GM12801 (cell line): ENCODE measurements around the gene JAZF1.

Source experiments
- TF ChIP-seq, protein P1 (sequence below): IDR thresholded peaks from one replicate; pipeline ENCODE4 v1.5.1; 2011; ENCODE audit warnings: control low read depth; ENCODE audit not compliant: insufficient read length; ENCODE audit errors: extremely low read depth

JAZF1 gene

DNA sequence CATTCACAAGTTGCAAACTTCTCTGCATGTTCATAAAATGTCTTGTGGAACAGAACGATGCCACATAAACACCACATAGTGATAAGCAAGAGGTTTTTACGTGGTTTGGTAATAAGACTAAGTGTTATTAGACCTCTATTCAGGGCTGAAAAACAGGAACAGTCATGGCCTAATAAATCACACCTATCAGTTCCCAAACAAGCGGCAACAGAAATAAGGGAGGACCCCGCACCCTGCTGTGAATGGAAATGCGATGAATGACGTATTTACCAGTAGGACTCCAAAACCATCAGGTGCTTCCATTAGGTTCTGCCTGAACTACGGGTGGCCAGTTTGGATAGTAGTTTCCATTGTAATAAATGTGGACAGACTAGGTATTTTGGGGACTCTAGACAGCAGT is 311.5 kb downstream of the JAZF1 start:
- TF ChIP-seq, protein P1, sequence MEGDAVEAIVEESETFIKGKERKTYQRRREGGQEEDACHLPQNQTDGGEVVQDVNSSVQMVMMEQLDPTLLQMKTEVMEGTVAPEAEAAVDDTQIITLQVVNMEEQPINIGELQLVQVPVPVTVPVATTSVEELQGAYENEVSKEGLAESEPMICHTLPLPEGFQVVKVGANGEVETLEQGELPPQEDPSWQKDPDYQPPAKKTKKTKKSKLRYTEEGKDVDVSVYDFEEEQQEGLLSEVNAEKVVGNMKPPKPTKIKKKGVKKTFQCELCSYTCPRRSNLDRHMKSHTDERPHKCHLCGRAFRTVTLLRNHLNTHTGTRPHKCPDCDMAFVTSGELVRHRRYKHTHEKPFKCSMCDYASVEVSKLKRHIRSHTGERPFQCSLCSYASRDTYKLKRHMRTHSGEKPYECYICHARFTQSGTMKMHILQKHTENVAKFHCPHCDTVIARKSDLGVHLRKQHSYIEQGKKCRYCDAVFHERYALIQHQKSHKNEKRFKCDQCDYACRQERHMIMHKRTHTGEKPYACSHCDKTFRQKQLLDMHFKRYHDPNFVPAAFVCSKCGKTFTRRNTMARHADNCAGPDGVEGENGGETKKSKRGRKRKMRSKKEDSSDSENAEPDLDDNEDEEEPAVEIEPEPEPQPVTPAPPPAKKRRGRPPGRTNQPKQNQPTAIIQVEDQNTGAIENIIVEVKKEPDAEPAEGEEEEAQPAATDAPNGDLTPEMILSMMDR = no peak

DNA sequence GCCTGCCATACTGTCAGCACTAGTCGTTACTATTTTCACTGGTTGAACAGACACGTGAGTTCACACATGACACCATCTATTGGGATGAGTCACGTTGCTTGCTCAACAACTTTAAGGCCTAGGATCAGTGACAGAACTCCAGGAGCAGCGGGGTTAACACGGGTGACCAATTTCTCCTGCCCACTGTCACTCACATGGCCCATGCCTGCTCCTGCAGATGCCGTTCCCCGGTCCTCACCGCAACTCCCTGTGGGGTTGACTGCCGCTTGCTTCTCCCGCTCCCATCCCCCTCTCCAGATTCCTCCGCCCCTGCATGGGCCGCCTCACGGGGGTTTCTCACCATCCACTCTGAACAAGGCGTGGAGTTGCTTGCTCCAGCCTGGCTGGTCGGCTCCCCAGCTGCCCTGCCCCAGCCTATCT is 312.5 kb downstream of the JAZF1 start:
- TF ChIP-seq, protein P1 = no peak

DNA sequence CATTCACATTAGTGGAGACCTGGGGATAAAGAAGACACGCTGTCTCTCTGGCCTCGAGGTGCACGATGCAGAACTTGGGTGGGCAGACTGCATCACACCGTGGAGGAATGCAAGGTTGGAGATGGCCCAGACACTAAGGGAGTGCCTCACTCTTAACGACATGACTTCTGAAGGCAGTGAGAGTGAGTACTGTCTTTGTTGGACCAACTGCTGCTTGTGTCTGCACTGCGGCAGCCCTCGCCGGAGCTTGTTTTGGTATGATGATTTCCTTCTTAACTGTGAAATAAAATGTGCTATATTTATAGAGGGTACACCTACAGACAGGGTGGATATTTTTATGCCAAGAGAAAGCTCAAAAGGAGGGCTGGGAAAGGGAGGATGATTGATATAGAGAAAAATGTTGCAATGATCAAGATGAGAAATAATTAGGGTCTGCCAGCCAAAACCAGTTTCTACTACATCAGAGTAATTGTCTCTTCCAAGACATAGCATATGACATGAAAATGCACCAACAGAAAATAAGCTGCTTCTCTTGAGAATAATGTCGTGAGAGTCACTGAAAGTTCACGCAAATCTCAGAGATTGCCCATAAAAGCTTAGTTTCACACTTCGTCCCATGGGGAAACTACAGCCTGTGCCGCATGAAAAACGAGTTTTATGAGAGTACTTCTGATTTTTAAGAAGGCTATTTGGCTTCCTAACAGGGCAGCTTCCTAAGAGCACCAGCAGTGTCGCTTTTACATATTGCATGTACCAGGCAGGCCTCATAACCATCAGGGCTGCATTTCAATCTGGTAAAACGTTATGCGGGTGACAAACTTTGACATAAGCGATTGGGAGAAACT is 313.5 kb downstream of the JAZF1 start:
- TF ChIP-seq, protein P1 = no peak

DNA sequence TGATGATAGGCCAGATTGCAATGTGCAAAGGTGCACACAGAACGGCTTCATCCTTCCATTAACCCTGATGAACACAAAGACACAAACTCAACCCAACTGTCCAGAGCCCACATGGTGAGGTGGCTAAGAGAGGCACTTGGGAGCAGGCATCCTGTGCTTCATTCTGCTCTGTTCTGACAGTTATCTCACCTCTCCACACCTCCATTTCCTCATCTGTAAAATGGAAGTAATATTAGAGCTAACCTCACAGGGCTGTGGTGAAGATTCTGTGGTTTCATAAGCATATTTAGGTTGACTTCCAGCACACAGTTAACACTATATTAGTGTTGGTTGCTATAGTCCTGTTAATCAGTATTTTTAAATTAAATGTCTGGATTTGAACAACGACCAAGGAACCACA is 314.3 kb downstream of the JAZF1 start:
- TF ChIP-seq, protein P1 = no peak

DNA sequence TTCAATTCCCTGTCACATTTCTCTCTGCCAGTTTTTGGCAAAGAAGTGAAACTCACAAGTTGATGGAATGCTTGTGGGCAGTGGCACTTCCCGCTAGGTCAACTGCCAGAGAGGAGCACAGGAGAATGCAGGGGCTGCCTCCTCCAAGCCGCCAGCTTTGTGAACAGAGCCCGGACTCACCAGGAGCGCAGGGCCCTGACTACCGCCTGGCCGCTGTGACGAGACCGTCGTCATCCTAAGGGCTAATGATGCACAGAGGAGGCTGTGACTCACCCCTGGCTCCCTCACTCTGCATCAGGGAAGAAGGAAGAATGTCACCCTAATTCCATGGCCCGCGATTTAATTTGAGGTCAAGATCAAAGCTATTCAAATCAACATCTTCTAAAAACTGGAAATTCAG is 316.7 kb downstream of the JAZF1 start:
- TF ChIP-seq, protein P1 = no peak

DNA sequence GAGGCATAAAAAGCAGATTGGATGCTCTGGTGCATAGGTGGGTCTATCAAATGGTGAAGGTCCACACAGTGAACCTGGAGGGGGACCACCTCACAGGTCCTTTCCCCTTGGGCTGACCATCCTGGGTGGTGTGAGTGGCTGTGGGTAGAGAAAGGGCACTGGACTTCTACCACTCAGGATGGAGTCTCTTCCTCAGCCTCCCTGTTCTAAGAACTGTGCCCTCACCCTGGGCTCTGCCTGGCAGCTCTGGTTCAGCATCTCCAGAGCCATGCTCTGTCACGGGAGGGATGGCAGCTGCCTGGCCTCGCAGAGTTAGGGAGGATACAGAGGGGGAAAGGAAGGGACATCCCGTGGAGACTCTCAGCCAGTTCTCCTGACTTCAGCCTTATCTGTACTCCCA is 318.8 kb downstream of the JAZF1 start:
- TF ChIP-seq, protein P1 = no peak

DNA sequence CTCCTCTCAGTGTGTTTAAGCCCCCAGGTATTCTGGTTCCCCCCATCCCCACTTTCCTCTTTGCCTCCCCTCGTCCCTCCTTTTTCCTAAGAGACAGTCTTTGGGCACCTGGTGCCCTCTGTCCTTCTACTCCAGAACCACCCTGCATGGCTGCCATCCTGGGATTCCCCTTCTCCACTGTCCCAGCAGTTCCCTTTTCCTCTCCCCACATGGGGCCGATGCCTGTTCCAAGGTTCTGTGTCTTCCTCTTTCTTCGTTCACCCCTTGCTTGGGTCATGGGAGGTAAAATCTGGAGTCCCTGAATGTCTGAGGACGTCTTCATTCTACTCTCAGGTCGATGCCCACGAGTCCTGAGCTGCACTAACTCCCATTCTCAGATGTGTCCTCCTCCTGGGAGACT is 319.8 kb downstream of the JAZF1 start:
- TF ChIP-seq, protein P1 = no peak
